AG04449 (cell line): ENCODE results near the gene HOXB8.

ENCODE experiments used
- CTCF ChIA-PET: fragments of 350-600 bp; formaldehyde crosslinking; extraction: SDS; loops from one replicate; lab custom pipeline; 2021; ENCODE audit warnings: antibody characterized with exemption; lab: Yijun Ruan, JAX
- POLR2A ChIA-PET: fragments of 400-600, 350-600 bp; formaldehyde crosslinking; extraction: SDS; loops from one replicate; lab custom pipeline; 2020; ENCODE audit warnings: antibody characterized with exemption, inconsistent platforms; lab: Yijun Ruan, JAX
- DNase-seq: peaks from one replicate; pipeline ENCODE4 v3.0.0-alpha.2; 2010; ENCODE audit warnings: low read depth, low spot score
- H3K4me3 ChIP-seq: 2 replicates; pipeline ENCODE4 v1.5.1; 2011; ENCODE audit warnings: low read depth, mild to moderate bottlenecking, control low read depth, low read length
- TF ChIP-seq, protein P1 (sequence below): IDR thresholded peaks from one replicate; pipeline ENCODE4 v1.5.1; 2011; ENCODE audit warnings: mild to moderate bottlenecking, moderate library complexity, low read length, control low read depth, inconsistent platforms; ENCODE audit not compliant: insufficient read depth; ENCODE audit errors: missing control alignments

Gene HOXB8

DNA sequence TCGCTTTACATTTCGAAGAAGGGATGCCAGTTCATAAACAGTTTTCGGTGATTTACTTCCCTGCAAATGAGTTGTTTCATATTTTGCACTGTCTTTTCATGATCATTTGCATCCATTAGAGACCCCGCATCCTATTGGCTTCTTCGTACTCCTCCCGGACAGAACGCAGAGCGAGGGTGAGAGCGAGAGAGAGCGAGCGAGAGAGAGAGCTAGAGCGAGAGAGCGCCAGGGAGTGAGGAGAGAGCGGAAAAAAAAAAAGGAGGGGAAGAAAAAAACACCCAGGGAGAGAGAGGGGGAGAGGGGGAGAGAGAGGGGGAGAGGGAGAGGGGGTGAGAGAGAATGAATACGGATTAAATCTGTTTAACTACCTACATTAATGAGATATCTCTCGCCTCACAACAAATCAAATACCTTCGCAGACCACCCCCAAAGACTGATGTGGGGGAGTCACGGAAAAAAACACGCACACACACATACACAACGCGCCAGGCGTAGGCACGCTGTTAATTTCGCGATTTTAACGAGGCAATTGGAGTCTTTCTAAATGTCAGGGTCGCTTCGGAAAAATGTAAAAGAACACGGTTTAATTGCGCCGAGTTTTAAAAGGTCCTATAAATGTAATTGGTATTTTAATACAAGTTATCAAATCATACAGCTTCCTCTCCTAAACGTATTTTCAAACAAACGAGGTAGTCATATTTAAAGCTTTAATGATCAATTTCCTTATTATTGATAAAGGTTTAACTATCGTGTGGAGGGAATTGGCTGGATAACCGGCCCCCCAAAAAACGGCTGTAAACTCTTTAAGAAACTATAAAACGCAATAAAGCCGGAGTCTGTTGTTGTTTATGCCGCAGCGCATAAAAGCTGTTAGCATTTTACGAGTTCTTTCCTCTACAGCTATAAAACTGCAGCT is at the start of gene HOXB8:
TSS of gene HOXB8 (minus strand) at position 246 of the 916 bp plus-strand sequence. CDS start 588 bp downstream, outside the sequence.
- ChIA-PET POLR2A (interaction anchor here (1.6 kb wide), 1 partner anchor 23 kb away, joined by 8 read pairs; no protein-coding TSS in a partner anchor), CTCF (interaction anchor here (0.6 to 12.1 kb wide), 17 partner anchors 8 to 478 kb away, joined by 3 to 185 read pairs (median 10); partner anchors contain the start of genes HOXB3, HOXB5 and HOXB9)
- DNase-seq: no peak
- TF ChIP-seq, protein P1, sequence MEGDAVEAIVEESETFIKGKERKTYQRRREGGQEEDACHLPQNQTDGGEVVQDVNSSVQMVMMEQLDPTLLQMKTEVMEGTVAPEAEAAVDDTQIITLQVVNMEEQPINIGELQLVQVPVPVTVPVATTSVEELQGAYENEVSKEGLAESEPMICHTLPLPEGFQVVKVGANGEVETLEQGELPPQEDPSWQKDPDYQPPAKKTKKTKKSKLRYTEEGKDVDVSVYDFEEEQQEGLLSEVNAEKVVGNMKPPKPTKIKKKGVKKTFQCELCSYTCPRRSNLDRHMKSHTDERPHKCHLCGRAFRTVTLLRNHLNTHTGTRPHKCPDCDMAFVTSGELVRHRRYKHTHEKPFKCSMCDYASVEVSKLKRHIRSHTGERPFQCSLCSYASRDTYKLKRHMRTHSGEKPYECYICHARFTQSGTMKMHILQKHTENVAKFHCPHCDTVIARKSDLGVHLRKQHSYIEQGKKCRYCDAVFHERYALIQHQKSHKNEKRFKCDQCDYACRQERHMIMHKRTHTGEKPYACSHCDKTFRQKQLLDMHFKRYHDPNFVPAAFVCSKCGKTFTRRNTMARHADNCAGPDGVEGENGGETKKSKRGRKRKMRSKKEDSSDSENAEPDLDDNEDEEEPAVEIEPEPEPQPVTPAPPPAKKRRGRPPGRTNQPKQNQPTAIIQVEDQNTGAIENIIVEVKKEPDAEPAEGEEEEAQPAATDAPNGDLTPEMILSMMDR: no peak
- peak within 1 kb of the TSS; percentile 67 for H3K4me3 ChIP-seq

DNA sequence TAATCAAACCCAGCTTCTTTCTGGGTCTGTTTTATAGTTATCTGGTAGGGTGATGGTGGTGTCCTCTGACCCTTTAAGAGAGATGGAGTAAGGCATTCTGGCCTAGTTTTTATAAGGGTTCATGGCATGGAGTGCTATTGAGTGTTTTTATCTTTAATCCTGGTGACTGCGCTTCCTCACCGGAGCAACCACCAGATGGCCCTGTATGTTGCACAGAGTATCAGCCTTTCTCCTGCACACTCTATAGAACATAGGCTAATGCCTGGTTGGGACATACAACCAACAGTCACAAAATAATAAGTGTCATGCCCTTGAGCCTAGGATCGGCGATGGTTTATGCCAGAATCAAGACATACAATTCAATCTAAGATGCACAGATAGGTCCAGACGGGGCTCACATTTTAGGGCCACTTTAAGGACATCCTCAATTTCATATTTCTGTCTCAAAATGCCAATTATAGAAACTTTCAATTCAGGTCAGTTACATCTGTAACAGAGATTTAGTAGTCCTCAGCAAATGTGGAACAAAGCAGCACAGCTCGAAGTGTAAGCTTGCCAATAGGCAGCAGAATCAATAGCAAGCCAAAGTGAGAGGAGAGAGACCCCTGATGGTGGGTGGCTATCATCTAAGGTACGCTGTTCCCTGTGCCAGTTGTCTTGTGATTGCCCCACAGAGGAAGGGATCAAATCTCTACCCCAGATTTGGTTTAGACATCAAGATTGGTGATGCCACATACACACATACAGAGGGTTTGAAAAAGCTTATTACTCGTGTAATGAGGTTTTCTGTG is 48.2 kb upstream of the HOXB8 start:
- ChIA-PET CTCF (interaction anchor here (0.8 to 2.1 kb wide), 8 partner anchors 8 to 216 kb away, joined by 3 to 9 read pairs (median 4); no protein-coding TSS in a partner anchor), POLR2A (interaction anchor here (0.5 kb wide), 1 partner anchor 180 kb away, joined by 3 read pairs; no protein-coding TSS in a partner anchor)
- no peak overlapping the region for H3K4me3 ChIP-seq
- no peak for DNase-seq
- TF ChIP-seq, protein P1: peak; percentile 5

DNA sequence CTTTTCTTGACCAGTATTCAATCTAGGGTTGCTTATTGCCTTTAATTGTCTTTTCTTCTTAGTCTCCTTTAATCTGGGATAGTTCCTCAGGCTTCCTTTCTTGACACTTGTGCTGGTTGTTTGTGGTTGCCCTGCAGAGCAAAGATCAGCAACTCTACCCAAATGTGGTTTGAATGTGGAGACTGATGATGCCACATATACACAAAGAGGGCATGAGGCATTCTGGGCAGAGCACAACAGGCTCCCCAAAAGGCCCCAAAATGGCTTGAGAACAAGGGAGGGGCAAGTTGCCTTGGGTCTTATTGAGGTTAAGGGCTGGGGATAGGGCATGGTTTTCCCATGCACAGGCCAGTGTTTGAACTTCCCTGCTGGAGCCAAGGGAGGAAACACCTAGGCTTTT is 40.8 kb upstream of the HOXB8 start:
- H3K4me3 ChIP-seq: no peak overlapping the region
- DNase-seq: no peak
- TF ChIP-seq, protein P1: no peak
- POLR2A ChIA-PET: no interaction called here
- CTCF ChIA-PET: interaction anchor here (1.2 to 2.5 kb wide), 6 partner anchors 15 to 223 kb away, joined by 3 to 13 read pairs (median 6); no protein-coding TSS in a partner anchor

DNA sequence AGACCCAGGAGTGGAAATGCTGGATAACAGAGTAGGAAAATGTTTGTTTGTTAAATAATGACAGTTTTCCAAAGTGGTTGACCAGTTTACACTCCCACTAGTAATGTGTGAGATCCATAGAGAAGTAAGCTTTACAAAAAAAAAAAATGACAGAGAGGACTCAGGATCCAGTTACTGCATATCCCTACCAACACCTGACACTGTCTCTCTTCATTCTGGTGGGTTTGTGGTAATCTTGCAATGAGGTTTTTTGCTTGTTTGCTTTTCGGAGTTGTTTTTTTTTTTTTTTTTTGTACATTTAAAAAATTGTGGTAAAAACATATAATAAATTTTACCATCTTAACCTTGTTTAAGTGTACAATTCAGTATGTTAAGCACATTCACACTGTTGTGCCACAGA is 34.6 kb upstream of the HOXB8 start:
- CTCF ChIA-PET: no interaction called here
- DNase-seq: no peak
- H3K4me3 ChIP-seq: no peak overlapping the region
- TF ChIP-seq, protein P1: no peak
- POLR2A ChIA-PET: interaction anchor here (0.7 kb wide), 1 partner anchor 72 kb away, joined by 4 read pairs; no protein-coding TSS in a partner anchor

DNA sequence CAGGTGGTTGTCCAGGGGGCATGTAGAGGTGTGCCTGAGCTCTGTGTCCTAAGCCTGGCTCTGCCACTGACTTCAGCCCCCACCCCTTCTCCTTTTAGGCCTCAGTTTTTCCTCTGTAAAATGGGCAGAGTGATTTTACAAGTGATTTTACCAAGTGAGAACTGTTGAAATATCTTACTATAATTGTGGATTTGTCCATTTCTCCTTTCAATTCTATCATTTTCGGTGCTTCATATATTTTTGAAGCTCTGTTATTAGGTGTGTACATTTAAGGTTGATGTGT is 32.8 kb upstream of the HOXB8 start:
- TF ChIP-seq, protein P1: no peak
- DNase-seq: no peak
- CTCF ChIA-PET: interaction anchor here (0.9 to 2.3 kb wide), 4 partner anchors 12 to 236 kb away, joined by 3 to 12 read pairs (median 4); no protein-coding TSS in a partner anchor
- POLR2A ChIA-PET: no interaction called here
- no peak overlapping the region for H3K4me3 ChIP-seq
